Thyroid gland (tissue), 4 donors: Measurements from ENCODE around the gene TMEM50B. TPM values are rescaled to one million over a fixed set of nuclear protein-coding genes. Genes with fewer than 3 reads are reported as not detected.

Experiments
- DNase-seq, 2 donors: peaks; one replicate each; pipeline ENCODE4 v3.0.0-alpha.2; 2019
- H3K27ac ChIP-seq, 3 donors: fragments of 200-600 bp; sonication (generic); 1 replicate in 2 of 3; 2 replicates in 1 of 3; pipeline ENCODE4 v1.5.1; 2016 to 2019; ENCODE audit warnings: mild to moderate bottlenecking in 1 of 3, moderate library complexity in 1 of 3
- H3K27me3 ChIP-seq: fragments of 200-600 bp; sonication (generic); one replicate; pipeline ENCODE4 v1.5.1; 2019
- H3K36me3 ChIP-seq, 2 donors: fragments of 200-600 bp; sonication (generic); one replicate each; pipeline ENCODE4 v1.5.1; 2016 to 2019
- H3K4me1 ChIP-seq, 2 donors: fragments of 200-600 bp; sonication (generic); one replicate each; pipeline ENCODE4 v1.5.1; 2017 to 2019
- H3K4me3 ChIP-seq, 3 donors: fragments of 200-600 bp; sonication (generic); replicated peaks in 1 of 3; 1 replicate in 2 of 3; 2 replicates in 1 of 3; pipeline ENCODE4 v1.5.1; 2016; ENCODE audit warnings: mild to moderate bottlenecking in 1 of 3
- H3K9me3 ChIP-seq: fragments of 200-600 bp; sonication (generic); one replicate; pipeline ENCODE4 v1.5.1; 2017
- CTCF ChIP-seq, 6 experiments: fragments of 200-600 bp in 3 of 6; fragments of 450-650 bp in 3 of 6; sonication (generic) in 3 of 6; IDR thresholded peaks; one replicate each; pipeline ENCODE4 v1.5.1; 2016 to 2019; ENCODE audit warnings: antibody characterized with exemption in 6 of 6, mild to moderate bottlenecking in 2 of 6, inconsistent platforms in 1 of 6, moderate library complexity in 1 of 6
- POLR2A ChIP-seq, 2 donors: fragments of 450-650 bp; IDR thresholded peaks; one replicate each; pipeline ENCODE4 v1.6.1; 2017; ENCODE audit warnings: antibody characterized with exemption in 2 of 2, mild to moderate bottlenecking in 2 of 2, moderate library complexity in 1 of 2
- WGBS, 2 donors: methylation state at CpG; one replicate each; pipeline ENCODE4 v1.1.5; 2017; 5-methylcytosine and 5-hydroxymethylcytosine counted together
- intact Hi-C: fragments of 100-400 bp; cut with DNase I; formaldehyde crosslinking; loops from one replicate; pipeline ENCODE4 v1.15.1; 2023
- total RNA-seq, 4 donors: library from RNA; depleted of rRNA; stranded (reverse); fragments of >200 nt; gene quantifications; one replicate each; pipeline ENCODE4 v1.2.3, GENCODE V29; 2016

Gene TMEM50B
- total RNA-seq, 4 donors from 2014 or later: 202 to 399 (median 295) TPM

GRCh38 chr21:33432496-33432895 lies 47.3 kb downstream of the TMEM50B start:
- H3K9me3 ChIP-seq: no peaks in the 10 kb centered on the region
- DNase-seq: no peak
- no peaks in the 10 kb centered on the region for H3K27me3 ChIP-seq
- WGBS, 2 donors: 90 to 98% methylated on average over 6 of the region's 6 CpGs
- intact Hi-C loops: no loop called here
- H3K4me3 ChIP-seq: no peak overlapping the region
- TF ChIP-seq POLR2A (IDR thresholded peaks at IDR 0.05) (no peak), CTCF (IDR thresholded peaks at IDR 0.05) (no peak)
- H3K4me1 ChIP-seq: peaks cover 17 to 38% of the 10 kb centered on the region in 2 donors
- peak overlapping the region in 2 of 3 donors; percentile 45 to 76 for H3K27ac ChIP-seq
- peaks cover 38 to 78% of the 10 kb centered on the region in 2 donors for H3K36me3 ChIP-seq

GRCh38 chr21:33430858-33431257 lies 48.9 kb downstream of the TMEM50B start:
- Histone ChIP-seq H3K9me3 (no peaks in the 10 kb centered on the region), H3K4me1 (peaks cover 31 to 47% of the 10 kb centered on the region in 2 donors), H3K4me3 (no peak overlapping the region), H3K27ac (peak overlapping the region in 2 of 3 donors; percentile 56 to 76), H3K36me3 (peaks cover 30 to 66% of the 10 kb centered on the region in 2 donors), H3K27me3 (no peaks in the 10 kb centered on the region)
- no peak for DNase-seq
- TF ChIP-seq CTCF (IDR thresholded peaks at IDR 0.05) (no peak), POLR2A (IDR thresholded peaks at IDR 0.05) (no peak)
- 79 to 100% methylated on average over 3 of the region's 3 CpGs for WGBS, 2 donors
- intact Hi-C loops: no loop called here

GRCh38 chr21:33428669-33429068 lies 51.1 kb downstream of the TMEM50B start:
- peaks cover 44 to 63% of the 10 kb centered on the region in 2 donors for H3K36me3 ChIP-seq
- intact Hi-C loops: no loop called here
- peak overlapping the region; percentile 55 to 76 (median 56) for H3K27ac ChIP-seq
- no peaks in the 10 kb centered on the region for H3K27me3 ChIP-seq
- H3K9me3 ChIP-seq: no peaks in the 10 kb centered on the region
- no peak for TF ChIP-seq CTCF (IDR thresholded peaks at IDR 0.05)
- TF ChIP-seq POLR2A (IDR thresholded peaks at IDR 0.05): no peak
- peaks cover 31 to 34% of the 10 kb centered on the region in 2 donors for H3K4me1 ChIP-seq
- DNase-seq: peak; percentile 57 to 60
- H3K4me3 ChIP-seq: no peak overlapping the region
- 69 to 73% methylated on average over 7 to 8 of the region's 8 CpGs for WGBS, 2 donors

GRCh38 chr21:33427051-33427450 lies 52.7 kb downstream of the TMEM50B start:
- Histone ChIP-seq H3K27me3 (no peaks in the 10 kb centered on the region), H3K36me3 (peaks cover 38 to 58% of the 10 kb centered on the region in 2 donors), H3K27ac (peak overlapping the region; percentile 7 to 76 (median 56)), H3K4me1 (peaks cover 31 to 34% of the 10 kb centered on the region in 2 donors), H3K9me3 (no peaks in the 10 kb centered on the region), H3K4me3 (no peak overlapping the region)
- 33 to 49% methylated on average over 7 of the region's 7 CpGs for WGBS, 2 donors
- TF ChIP-seq POLR2A (IDR thresholded peaks at IDR 0.05) (peak in 1 of 2 donors; percentile 37), CTCF (IDR thresholded peaks at IDR 0.05) (no peak)
- intact Hi-C loops: no loop called here
- peak; percentile 73 to 86 for DNase-seq

DNA sequence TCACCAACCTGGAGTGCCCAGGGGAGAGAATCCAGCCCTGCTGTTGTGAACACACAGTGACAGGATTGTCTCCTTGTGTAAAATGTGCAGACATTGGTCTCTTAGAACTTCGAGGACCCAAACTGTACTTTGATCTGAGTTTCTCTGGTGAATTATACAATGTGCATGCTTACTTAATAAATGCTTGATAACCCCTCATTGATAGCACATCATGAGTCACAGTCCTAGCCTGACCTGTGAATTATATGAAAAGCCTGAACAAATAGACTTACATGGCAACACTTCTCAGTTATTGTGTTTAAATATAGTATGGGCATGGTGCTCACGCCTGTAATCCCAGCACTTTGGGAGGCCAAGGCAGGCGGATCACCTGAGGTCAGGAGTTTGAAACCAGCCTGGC lies 53.9 kb downstream of the TMEM50B start:
- no peak for TF ChIP-seq CTCF (IDR thresholded peaks at IDR 0.05)
- no peak for TF ChIP-seq POLR2A (IDR thresholded peaks at IDR 0.05)
- DNase-seq: no peak
- intact Hi-C loops: no loop called here
- H3K27me3 ChIP-seq: no peaks in the 10 kb centered on the region
- H3K36me3 ChIP-seq: peaks cover 44 to 53% of the 10 kb centered on the region in 2 donors
- no peaks in the 10 kb centered on the region for H3K9me3 ChIP-seq
- peaks cover 31 to 34% of the 10 kb centered on the region in 2 donors for H3K4me1 ChIP-seq
- WGBS, 2 donors: 96 to 100% methylated on average over 3 of the region's 3 CpGs
- no peak overlapping the region for H3K4me3 ChIP-seq
- peak overlapping the region in 2 of 3 donors; percentile 56 to 76 for H3K27ac ChIP-seq
